Natural killer cell (primary cell): Measurements from ENCODE around the gene HTR2C. TPM values are rescaled to one million over a fixed set of nuclear protein-coding genes. Genes with fewer than 3 reads are reported as not detected.

Source experiments
- ATAC-seq, 3 donors: fragments of 150-1000 bp in 2 of 3; fragments of 200-7000 bp in 1 of 3; cut with Tn5 transposase; 1 replicate in 1 of 3; 2 replicates in 2 of 3; pipeline ENCODE4 v1.10.0; 2021; ENCODE audit warnings: mild to moderate bottlenecking in 2 of 3, moderate library complexity in 2 of 3
- DNase-seq, 2 donors: peaks; one replicate each; pipeline versions ENCODE4 v3.0.0 to v3.0.0-alpha.2; 2013 to 2021; ENCODE audit warnings: mixed read lengths in 1 of 2
- H3K27ac ChIP-seq: one replicate; pipeline ENCODE4 v1.5.1; 2013; ENCODE audit warnings: mild to moderate bottlenecking, low read length
- H3K27me3 ChIP-seq: one replicate; pipeline ENCODE4 v1.6.1; 2013; ENCODE audit warnings: low read length; ENCODE audit not compliant: control insufficient read depth, insufficient read depth
- H3K36me3 ChIP-seq: one replicate; pipeline ENCODE4 v1.6.1; 2013; ENCODE audit warnings: low read length; ENCODE audit not compliant: control insufficient read depth, insufficient read depth
- H3K4me1 ChIP-seq: one replicate; pipeline ENCODE4 v1.6.1; 2013; ENCODE audit warnings: low read length; ENCODE audit not compliant: control insufficient read depth, insufficient read depth
- H3K4me3 ChIP-seq: one replicate; pipeline ENCODE4 v1.5.1; 2013; ENCODE audit warnings: low read length
- H3K9me3 ChIP-seq: one replicate; pipeline ENCODE4 v1.6.1; 2013; ENCODE audit warnings: low read length; ENCODE audit not compliant: control insufficient read depth, insufficient read depth
- H3K27ac Mint-ChIP-seq, 2 donors: one replicate each; pipeline ENCODE4 v1.8.0; 2022; ENCODE audit warnings: mild to moderate bottlenecking in 2 of 2, mixed read lengths in 2 of 2, moderate library complexity in 1 of 2
- H3K27me3 Mint-ChIP-seq, 2 donors: one replicate each; pipeline ENCODE4 v1.8.0; 2022; ENCODE audit warnings: low read depth in 2 of 2, mixed read lengths in 2 of 2
- H3K36me3 Mint-ChIP-seq: one replicate; pipeline ENCODE4 v1.8.0; 2022; ENCODE audit warnings: mixed read lengths
- H3K4me1 Mint-ChIP-seq, 2 donors: one replicate each; pipeline ENCODE4 v1.8.0; 2022; ENCODE audit warnings: mixed read lengths in 2 of 2
- H3K4me3 Mint-ChIP-seq: one replicate; pipeline ENCODE4 v1.8.0; 2022; ENCODE audit warnings: mild to moderate bottlenecking, moderate library complexity, mixed read lengths
- H3K9me3 Mint-ChIP-seq, 2 donors: one replicate each; pipeline ENCODE4 v1.8.0; 2022; ENCODE audit warnings: mixed read lengths in 2 of 2
- CTCF ChIP-seq: fragments of 200-600 bp; IDR thresholded peaks from one replicate; pipeline ENCODE4 v1.8.0; 2022; ENCODE audit warnings: antibody characterized with exemption
- WGBS: methylation state at CpG from one replicate; pipeline ENCODE4 v1.1.7; 2013; ENCODE audit warnings: missing lambda C conversion rate; ENCODE audit not compliant: insufficient coverage; 5-methylcytosine and 5-hydroxymethylcytosine counted together
- intact Hi-C: fragments of 100-400 bp; cut with micrococcal nuclease; formaldehyde crosslinking; loops from one replicate; pipeline ENCODE4 v1.14.2; 2022
- total RNA-seq, 4 donors: library from RNA; stranded (reverse); fragments of 120-200 nt in 1 of 4; gene quantifications; one replicate each; pipeline versions ENCODE4 v1.2.3 to v1.2.4, GENCODE V29; 2013 to 2022

HTR2C gene
- total RNA-seq, 3 donors from 2014 or later (not counting 1 experiment from before 2014, with no cell fraction given), result not detected

- H3K4me1 ChIP-seq, result no peaks in the 10 kb centered on the region
- intact Hi-C loops, result no loop called here
- Mint-ChIP-seq H3K36me3 (no peaks in the 10 kb centered on the region), H3K4me3 (no peak overlapping the region), H3K9me3 (peaks cover 0 to 5% of the 10 kb centered on the region in 2 donors), H3K27me3 (no peaks in the 10 kb centered on the region), H3K27ac (no peak overlapping the region), H3K4me1 (no peaks in the 10 kb centered on the region)
- DNase-seq (no peak), ATAC-seq (no peak)
- no peaks in the 10 kb centered on the region for H3K27me3 ChIP-seq
- no peak overlapping the region for H3K27ac ChIP-seq
- no peaks in the 10 kb centered on the region for H3K36me3 ChIP-seq
- peaks cover 4% of the 10 kb centered on the region for H3K9me3 ChIP-seq
- H3K4me3 ChIP-seq, result no peak overlapping the region
- WGBS, result 87% methylated on average over 3 of the region's 3 CpGs
- no peak for TF ChIP-seq CTCF
Observed at GRCh38 chrX:114787061-114787460, 203.2 kb downstream of the HTR2C start.

- Mint-ChIP-seq H3K27me3 (no peaks in the 10 kb centered on the region), H3K4me3 (no peak overlapping the region)
Observed at GRCh38 chrX:114797494-114797893, 213.6 kb downstream of the HTR2C start.

GRCh38 chrX:114798907-114799306, 215.0 kb downstream of the HTR2C start:
- H3K4me3 ChIP-seq, result no peak overlapping the region
- no peak overlapping the region for H3K27ac ChIP-seq
- no peak for TF ChIP-seq CTCF
- no peaks in the 10 kb centered on the region for H3K9me3 ChIP-seq
- H3K4me3 Mint-ChIP-seq, result no peak overlapping the region
- no CpG with 5 or more reads among the region's 2 CpGs for WGBS
- H3K36me3 Mint-ChIP-seq, result no peaks in the 10 kb centered on the region
- ATAC-seq (no peak), DNase-seq (no peak)
- H3K36me3 ChIP-seq, result no peaks in the 10 kb centered on the region
- peaks cover 0 to 2% of the 10 kb centered on the region in 2 donors for H3K9me3 Mint-ChIP-seq
- H3K27ac Mint-ChIP-seq, result no peak overlapping the region
- no peaks in the 10 kb centered on the region for H3K4me1 Mint-ChIP-seq
- intact Hi-C loops, result no loop called here
- H3K4me1 ChIP-seq, result no peaks in the 10 kb centered on the region
- H3K27me3 ChIP-seq, result no peaks in the 10 kb centered on the region
- no peaks in the 10 kb centered on the region for H3K27me3 Mint-ChIP-seq

More at GRCh38 chrX:114797494-114797893, 213.6 kb downstream of the HTR2C start:
- Histone ChIP-seq H3K4me1 (no peaks in the 10 kb centered on the region), H3K4me3 (no peak overlapping the region), H3K36me3 (no peaks in the 10 kb centered on the region), H3K27ac (no peak overlapping the region), H3K27me3 (no peaks in the 10 kb centered on the region), H3K9me3 (no peaks in the 10 kb centered on the region)
- H3K36me3 Mint-ChIP-seq, result no peaks in the 10 kb centered on the region
- no peak overlapping the region for H3K27ac Mint-ChIP-seq
- no peak for DNase-seq
- H3K9me3 Mint-ChIP-seq, result peaks cover 0 to 2% of the 10 kb centered on the region in 2 donors
- WGBS, result no CpG with 5 or more reads among the region's 1 CpG
- intact Hi-C loops, result no loop called here
- no peaks in the 10 kb centered on the region for H3K4me1 Mint-ChIP-seq
- no peak for TF ChIP-seq CTCF
- no peak for ATAC-seq

- no peaks in the 10 kb centered on the region for H3K27me3 Mint-ChIP-seq
- no peak for DNase-seq
- H3K27ac Mint-ChIP-seq, result no peak overlapping the region
- H3K27me3 ChIP-seq, result no peaks in the 10 kb centered on the region
- intact Hi-C loops, result no loop called here
- no peaks in the 10 kb centered on the region for H3K36me3 Mint-ChIP-seq
- H3K4me1 Mint-ChIP-seq, result no peaks in the 10 kb centered on the region
- no peak for ATAC-seq
- no peak for TF ChIP-seq CTCF
- H3K36me3 ChIP-seq, result no peaks in the 10 kb centered on the region
- H3K4me1 ChIP-seq, result no peaks in the 10 kb centered on the region
- H3K27ac ChIP-seq, result no peak overlapping the region
- no peak overlapping the region for H3K4me3 Mint-ChIP-seq
- H3K9me3 Mint-ChIP-seq, result peaks cover 0 to 2% of the 10 kb centered on the region in 2 donors
- H3K4me3 ChIP-seq, result no peak overlapping the region
- H3K9me3 ChIP-seq, result no peaks in the 10 kb centered on the region
- no CpG with 5 or more reads among the region's 4 CpGs for WGBS
Observed at GRCh38 chrX:114800719-114801118, 216.8 kb downstream of the HTR2C start.
